NCI-H2107 (cell line): ENCODE measurements around the gene PICALM.

ENCODE experiments used
- DNase-seq: peaks from one replicate; lab custom pipeline; 2025; lab: John Stamatoyannopoulos, UW

The PICALM gene

GRCh38 chr11:86046116-86046515, 22.8 kb downstream of the PICALM start:
- no peak for DNase-seq

DNA sequence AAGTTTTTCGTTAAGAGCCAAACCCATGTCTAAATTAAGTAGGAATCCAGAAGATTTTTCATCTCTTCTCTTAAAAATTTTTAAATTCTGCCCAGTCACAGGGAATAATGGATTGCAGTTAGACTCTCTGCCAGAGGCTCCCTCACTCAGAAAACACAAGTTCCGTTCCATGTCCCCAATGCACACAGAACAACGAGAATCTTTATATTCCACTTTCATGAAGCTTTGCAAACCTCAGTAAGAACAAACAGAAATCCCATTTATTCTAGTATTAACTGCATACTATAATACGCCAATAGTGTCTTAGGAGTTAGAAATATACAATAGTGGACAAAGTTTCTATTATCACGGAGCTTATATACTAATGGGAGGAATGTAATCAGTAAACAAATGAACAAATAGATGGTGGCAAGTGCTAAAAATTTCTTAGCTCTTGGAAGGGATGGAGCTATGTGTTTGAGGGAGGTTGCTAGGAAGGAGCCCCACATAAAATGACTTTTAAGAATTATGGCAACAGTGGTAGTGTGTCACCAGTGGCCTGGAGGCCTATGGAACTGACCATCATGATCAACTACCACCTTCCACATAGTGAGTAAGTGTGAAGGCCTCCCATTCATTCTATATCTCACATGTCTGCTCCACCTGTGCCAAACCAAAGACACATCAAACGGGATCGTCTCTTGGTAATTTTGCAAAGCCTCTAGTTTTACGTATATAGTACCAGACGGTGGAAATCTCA, 24.9 kb downstream of the PICALM start:
- no peak for DNase-seq

GRCh38 chr11:86041975-86042378, 26.9 kb downstream of the PICALM start:
- peak; percentile 56 for DNase-seq

- no peak for DNase-seq
Observed at GRCh38 chr11:86040919-86041850, 27.7 kb downstream of the PICALM start.

GRCh38 chr11:86039094-86039493, 29.8 kb downstream of the PICALM start:
- DNase-seq: no peak

DNA sequence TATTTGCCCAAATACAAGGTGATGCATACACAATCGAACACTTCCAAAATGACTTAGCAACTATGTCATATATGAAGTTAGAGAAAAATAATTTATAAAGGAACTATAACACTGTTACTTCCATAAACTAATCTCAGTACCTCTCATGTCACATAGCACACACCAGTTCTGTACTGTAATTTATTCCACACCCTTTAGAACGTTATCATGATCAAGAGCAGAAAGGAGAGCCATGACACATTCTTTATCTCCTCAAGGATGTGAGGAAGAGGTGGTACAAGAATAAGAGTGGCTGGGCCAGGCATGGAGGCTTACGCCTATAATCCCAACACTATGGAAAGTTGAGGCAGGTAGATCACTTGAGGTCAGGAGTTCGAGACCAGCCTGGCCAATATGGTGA, 31.1 kb downstream of the PICALM start:
- no peak for DNase-seq

DNA sequence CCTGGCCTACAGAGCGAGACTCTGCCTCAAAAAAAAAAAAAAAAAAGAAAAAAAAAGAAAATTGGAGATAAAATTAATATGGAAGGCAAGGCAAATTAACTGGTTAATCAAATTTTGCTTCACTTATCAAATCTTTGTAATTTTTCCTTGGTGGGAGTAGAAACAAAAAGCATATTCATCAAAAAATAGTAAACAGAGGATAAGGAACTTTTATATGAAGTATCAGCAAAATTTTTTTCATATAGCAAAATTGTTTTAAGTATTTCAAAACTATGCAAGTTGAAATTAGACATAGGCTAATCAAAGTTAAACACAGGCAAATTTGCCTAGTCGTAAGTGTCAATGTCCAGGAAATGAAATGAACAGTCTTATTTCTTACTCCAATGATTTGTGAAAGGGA, 33.0 kb downstream of the PICALM start:
- no peak for DNase-seq

DNA sequence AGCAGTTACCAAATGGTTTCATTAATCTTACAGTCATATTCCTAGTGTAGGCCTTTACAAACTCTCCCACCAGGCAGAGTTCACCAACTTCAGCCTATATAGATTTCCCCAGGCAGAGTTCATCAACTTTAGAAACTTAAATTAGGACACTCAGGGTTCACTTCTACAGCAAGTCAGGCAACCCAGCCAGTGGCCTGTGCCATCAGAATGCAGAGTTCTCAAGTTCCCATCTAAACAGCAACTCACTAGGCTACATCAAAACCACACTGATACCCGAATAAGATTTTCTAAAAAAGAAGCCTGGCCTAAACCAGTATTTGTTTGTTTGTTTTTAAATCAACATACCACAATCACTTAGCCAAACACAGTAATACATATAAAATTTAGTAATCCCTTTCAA, 33.7 kb downstream of the PICALM start:
- DNase-seq: no peak

GRCh38 chr11:86034710-86035109, 34.2 kb downstream of the PICALM start:
- DNase-seq: no peak

DNA sequence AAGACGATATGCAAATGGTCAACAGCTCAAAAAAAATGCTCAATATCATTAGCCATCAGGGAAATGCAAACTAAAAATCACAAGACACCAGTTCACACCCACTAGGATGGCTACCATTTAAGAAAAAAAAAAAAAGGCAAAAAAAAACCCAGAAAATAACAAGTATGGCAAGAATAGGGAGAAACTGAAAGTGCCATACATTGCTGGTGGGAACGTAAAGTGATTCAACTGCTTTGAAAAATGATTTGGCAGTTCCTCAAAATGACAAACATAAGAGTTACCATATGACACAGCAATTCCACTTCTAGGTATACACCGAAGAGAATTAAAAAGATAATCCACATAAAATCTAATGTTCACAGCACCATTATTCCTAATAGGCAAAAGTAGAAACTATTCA, 47.5 kb downstream of the PICALM start:
- DNase-seq: no peak

DNA sequence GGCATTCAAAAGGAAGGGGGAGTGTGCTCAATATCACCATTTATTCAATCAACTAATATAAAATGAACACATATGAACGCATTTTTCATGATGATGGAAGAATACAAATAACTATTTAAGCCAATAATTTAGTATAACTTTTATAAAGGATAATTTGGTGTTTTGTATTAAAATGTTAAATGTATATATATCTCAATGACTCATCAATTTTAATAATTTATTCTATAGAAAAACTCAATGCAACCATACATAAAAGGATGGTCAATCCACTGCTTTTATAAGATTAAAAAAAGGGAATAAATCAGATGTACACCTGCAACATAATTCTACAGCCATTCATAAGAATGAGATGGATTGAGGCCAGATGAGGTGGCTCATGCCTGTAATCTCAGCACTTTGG, 50.6 kb downstream of the PICALM start:
- no peak for DNase-seq

DNA sequence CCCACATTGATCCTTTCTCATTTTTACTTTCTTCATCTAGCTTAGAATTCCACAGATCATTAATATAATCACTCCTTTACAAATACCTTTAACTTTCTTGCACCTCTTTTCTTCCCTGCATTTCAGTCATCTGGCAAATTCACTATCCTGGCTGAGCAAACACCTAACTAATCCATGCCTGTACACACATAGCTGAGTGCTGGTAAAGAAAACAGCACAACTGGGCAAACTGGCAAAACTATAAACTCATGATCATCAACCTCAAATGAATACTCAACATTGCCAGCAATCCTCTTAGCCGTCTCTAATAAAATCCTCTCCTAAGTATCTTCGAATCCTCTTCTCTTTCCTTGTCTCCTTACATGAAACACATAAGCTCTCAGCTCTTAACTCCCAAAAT, 52.4 kb downstream of the PICALM start:
- no peak for DNase-seq

DNA sequence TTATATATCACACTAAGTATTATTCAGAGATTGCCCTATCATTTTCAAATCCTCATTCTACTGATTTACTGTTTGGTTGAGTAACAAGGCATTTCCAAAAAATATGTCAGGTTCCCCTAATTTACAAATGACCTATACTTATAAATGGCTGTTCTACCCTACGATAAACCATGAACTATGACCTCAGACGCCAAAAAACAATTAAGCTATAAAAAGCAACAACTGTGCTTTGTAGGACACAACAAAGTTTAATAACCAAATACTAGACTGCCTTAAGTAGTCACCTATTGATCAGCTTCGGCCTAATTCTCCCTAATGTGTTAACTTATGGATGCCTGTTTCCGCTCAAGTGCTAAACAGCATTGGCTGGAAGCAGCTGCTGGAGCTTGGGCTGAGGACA, 53.2 kb downstream of the PICALM start:
- DNase-seq: no peak

DNA sequence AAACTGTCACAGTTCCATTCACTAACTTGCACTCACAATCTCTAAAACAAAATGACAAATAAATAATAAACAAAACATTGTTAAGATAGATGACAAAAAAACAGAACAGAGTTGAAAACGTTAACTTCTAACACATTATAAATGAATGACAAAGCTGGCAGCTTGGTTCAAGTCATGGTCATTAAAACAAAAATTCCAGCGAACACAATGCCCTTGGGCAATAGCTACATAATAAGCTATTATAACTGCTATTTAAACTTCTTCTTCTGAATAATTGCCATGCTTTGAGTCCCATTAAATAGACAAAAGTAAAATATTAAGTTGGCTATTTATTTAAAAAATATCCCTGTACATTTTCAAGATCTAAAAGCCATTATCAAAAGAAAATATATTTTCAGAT, 54.7 kb downstream of the PICALM start:
- no peak for DNase-seq

DNA sequence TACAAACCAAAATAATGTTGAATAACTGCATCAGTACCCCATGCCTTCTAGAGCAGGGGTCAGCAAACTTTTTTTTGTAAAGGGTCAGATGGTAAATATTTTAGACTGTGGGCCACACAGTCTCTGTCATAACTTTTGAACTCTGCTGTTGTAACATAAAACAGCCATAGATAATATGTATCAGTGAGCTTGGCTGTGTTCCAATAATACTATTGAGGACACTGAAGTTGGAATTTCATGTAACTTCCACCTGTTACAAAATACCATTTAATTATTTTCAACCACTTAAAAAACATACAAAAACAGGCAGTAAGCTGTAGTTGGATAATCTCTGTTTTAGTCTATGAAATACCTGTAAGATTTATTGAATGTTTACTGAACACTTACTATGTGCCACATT, 55.2 kb downstream of the PICALM start:
- no peak for DNase-seq

GRCh38 chr11:86011175-86011574, 57.7 kb downstream of the PICALM start:
- no peak for DNase-seq

DNA sequence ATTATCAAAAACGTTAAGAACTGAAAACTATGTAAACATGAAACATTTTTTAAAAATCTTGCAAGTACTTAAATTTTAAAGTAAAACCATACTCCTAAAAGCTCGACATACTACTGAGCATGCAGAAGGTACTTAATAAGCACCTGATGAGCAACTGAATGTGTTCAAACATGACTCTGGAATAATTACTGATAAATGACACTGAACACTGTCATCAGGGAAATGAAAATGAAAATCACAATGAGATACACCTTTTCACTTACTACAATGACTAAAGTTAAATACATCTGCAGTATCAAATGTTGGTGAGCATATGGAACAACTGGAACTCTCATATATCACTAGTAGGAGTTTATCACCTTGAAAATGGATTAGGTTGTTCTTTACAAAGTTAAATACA, 65.2 kb downstream of the PICALM start:
- DNase-seq: no peak

- DNase-seq: no peak
Observed at GRCh38 chr11:86002431-86002830, 66.5 kb downstream of the PICALM start.

- DNase-seq: no peak
Observed at GRCh38 chr11:85991508-85991907, 77.4 kb downstream of the PICALM start.

GRCh38 chr11:85989746-85990145, 79.1 kb downstream of the PICALM start:
- no peak for DNase-seq

- no peak for DNase-seq
Observed at GRCh38 chr11:85988780-85989179, 80.1 kb downstream of the PICALM start.

- DNase-seq: no peak
Observed at GRCh38 chr11:85977751-85978160, 91.1 kb downstream of the PICALM start.

GRCh38 chr11:85976525-85976924, 92.4 kb downstream of the PICALM start:
- no peak for DNase-seq
